HEK293T (cell line): ENCODE measurements around the gene TWF2.

Experiments
- BHLHE40 ChIP-seq: fragments of 450-650 bp; IDR thresholded peaks from 2 replicates; pipeline ENCODE4 v1.6.1; 2016; ENCODE audit warnings: mild to moderate bottlenecking, moderate library complexity, borderline replicate concordance
- FOXK2 ChIP-seq: fragments of 450-650 bp; IDR thresholded peaks from 2 replicates; pipeline ENCODE4 v1.6.1; 2016; ENCODE audit warnings: mild to moderate bottlenecking
- NFRKB ChIP-seq: fragments of 450-650 bp; IDR thresholded peaks from 2 replicates; pipeline ENCODE4 v1.6.1; 2016; ENCODE audit warnings: mild to moderate bottlenecking, moderate library complexity
- SP1 ChIP-seq: fragments of 450-650 bp; IDR thresholded peaks from 2 replicates; pipeline ENCODE4 v1.6.1; 2017
- SUZ12 ChIP-seq: fragments of 450-650 bp; IDR thresholded peaks from 2 replicates; pipeline ENCODE4 v1.6.1; 2016; ENCODE audit warnings: mild to moderate bottlenecking
- TARDBP ChIP-seq: fragments of 450-650 bp; IDR thresholded peaks from 2 replicates; pipeline ENCODE4 v1.6.1; 2016
- TF ChIP-seq, protein P1 (sequence below): fragments of 450-650 bp; IDR thresholded peaks from 2 replicates; pipeline ENCODE4 v1.6.1; 2016

GRCh38 chr3:52250122-52250521 is 11.2 kb upstream of the TWF2 start:
- TF ChIP-seq TARDBP (no peak), SP1 (no peak), SUZ12 (no peak), BHLHE40 (no peak), NFRKB (no peak), FOXK2 (no peak)
- TF ChIP-seq, protein P1, sequence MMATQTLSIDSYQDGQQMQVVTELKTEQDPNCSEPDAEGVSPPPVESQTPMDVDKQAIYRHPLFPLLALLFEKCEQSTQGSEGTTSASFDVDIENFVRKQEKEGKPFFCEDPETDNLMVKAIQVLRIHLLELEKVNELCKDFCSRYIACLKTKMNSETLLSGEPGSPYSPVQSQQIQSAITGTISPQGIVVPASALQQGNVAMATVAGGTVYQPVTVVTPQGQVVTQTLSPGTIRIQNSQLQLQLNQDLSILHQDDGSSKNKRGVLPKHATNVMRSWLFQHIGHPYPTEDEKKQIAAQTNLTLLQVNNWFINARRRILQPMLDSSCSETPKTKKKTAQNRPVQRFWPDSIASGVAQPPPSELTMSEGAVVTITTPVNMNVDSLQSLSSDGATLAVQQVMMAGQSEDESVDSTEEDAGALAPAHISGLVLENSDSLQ: no peak
